GM19463 (cell line): Measurements from ENCODE around the gene DLG4.

Source experiments
- ATAC-seq: cut with Tn5 transposase; IDR thresholded peaks from one replicate; pipeline ENCODE4 v1.9.1; 2021; ENCODE audit warnings: mild to moderate bottlenecking, moderate library complexity; ENCODE audit not compliant: unreplicated experiment

DLG4 gene

DNA sequence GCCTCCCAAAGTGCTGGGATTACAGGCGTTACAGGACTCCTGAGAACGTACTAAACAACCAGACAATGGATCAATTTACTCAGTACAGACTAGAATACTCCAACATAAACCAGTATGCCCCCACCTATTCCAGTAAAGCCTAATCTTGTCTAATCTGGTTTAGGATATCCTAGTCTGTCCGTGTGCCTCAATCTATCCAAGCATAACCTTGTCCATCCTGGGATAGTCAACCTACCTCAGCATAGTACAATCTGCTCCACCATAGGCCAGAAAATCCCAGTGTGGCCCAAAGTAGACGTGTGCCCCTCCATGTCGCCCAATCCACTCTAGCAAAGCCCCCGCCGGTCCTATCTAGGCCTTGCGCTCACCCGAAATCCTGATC, 14.1 kb upstream of the DLG4 start:
- no peak for ATAC-seq

- ATAC-seq, result no peak
These were observed 12.5 kb upstream of the DLG4 start for GRCh38 chr17:7232114-7232513.

- no peak for ATAC-seq
These were observed 9.9 kb upstream of the DLG4 start for GRCh38 chr17:7229504-7229903.

- no peak for ATAC-seq
These were observed 9.3 kb upstream of the DLG4 start for GRCh38 chr17:7228920-7229319.

DNA sequence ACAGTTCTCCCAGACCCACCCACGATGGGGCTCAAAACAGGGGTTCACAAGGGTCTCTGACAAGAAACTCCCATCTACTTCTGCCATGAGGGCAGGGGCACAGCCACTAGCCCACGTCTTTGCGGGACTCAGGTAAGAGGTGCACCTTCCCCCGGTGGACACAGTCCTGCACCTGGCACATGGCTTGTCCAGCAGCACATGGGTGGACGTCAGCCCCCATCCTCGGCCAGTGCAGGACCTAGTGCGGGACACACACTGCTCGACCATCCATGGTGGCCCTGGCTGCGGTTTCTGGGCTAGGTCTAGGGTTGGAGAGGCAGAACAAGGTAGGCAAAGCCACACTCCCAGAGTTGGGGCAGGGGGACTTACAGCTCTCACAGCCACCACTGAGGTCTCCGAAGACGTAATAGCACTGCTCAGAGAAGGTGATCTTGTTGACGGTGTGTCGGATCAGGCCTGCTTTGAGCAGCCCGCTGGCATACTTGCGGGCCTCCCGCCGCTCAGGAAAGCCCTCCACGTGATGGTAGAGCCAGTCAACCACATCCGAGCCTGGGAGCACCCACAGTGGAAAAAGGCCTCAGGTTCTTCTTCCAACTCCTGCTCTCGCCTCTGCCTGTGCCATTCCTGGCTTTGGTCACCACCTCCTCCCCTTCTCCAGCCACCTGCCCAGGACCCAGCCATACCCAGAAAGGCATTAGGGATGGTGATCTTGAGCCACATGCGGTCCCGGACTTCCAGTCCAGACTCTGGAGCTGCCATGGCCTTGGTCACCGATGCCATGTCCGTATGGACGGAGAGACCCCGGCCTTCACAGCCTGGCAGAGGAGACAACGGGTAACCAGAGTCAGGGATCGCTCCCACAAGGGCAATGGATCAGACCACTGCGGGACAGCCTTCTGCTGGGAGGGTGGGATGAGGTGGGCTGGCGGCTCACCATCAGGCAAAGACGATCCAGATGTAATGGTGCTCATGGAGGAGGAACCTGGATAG, 7.4 kb upstream of the DLG4 start:
- no peak for ATAC-seq

GRCh38 chr17:7225711-7226331, 6.2 kb upstream of the DLG4 start:
- no peak for ATAC-seq

DNA sequence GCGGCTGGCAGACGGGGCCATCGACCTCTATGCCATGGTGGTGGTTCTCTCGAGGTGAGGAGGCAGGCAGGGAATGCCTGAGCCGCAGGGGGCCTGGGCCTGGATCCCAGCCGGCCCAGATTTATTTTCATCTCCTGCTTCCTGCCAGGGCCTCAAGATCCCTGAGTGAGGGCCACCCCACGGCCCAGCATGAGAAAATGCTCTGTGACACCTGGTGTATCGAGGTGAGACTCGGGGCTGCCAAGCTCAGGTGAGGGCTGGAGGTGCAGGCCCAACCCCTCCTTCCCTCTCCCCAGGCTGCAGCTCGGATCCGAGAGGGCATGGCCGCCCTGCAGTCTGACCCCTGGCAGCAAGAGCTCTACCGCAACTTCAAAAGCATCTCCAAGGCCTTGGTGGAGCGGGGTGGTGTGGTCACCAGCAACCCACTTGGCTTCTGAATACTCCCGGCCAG, 5.0 kb upstream of the DLG4 start:
- no peak for ATAC-seq

- no peak for ATAC-seq
These were observed 4.5 kb upstream of the DLG4 start for GRCh38 chr17:7224110-7224509.

DNA sequence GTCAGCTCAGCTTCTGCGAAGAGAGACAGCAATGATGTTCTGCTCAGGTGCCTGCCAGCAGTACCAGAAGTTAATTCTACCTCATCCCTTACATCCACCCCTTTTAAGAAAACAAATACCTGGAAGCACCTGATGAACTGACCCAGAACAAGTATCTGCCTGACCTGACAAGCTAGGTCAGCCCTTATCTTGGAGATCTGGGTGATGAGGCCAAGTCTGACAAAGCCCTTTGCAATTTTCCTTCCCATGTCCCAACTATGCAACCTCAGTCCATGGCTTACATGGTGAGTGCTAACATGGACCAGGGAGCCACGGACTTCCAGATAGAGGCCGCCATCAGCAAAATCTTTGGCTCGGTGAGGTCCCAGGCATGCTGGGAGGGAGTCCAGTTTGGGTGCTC, 3.7 kb upstream of the DLG4 start:
- ATAC-seq, result no peak

- ATAC-seq, result no peak
These were observed 3.3 kb upstream of the DLG4 start for GRCh38 chr17:7222972-7223292.

- ATAC-seq, result no peak
These were observed 2.7 kb upstream of the DLG4 start for GRCh38 chr17:7222093-7222971.

DNA sequence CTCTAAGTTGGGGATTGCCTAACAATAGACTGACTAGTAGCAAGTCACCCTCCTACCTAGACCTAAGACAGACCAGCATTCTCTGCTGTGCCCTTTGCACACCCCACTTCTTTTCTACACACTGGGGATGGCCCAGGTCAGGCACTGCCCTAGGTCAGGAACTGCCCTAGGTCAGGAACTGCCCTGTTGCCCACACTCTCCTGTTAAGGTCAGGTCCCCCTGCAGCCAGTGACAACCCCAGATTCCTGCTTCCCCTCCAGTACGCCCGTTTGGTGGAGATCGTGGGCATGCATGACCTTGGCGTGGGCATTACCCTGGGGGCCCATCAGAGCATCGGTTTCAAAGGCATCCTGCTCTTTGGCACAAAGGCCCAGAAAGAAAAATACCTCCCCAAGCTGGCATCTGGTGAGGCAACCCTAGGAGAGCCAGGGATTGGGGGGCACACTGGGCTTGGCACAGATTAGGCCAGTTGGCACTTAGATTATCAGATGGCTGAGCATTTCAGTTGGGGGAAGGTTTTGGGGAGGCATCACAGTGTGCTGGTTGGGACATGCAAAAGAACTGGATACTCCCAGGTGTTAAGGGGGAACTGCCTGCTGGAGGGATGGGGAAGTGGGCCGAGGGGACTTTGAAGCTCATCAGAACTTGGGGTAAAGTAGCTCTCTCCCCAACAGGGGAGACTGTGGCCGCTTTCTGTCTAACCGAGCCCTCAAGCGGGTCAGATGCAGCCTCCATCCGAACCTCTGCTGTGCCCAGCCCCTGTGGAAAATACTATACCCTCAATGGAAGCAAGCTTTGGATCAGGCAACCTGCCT, 1.8 kb upstream of the DLG4 start:
- ATAC-seq, result no peak

DNA sequence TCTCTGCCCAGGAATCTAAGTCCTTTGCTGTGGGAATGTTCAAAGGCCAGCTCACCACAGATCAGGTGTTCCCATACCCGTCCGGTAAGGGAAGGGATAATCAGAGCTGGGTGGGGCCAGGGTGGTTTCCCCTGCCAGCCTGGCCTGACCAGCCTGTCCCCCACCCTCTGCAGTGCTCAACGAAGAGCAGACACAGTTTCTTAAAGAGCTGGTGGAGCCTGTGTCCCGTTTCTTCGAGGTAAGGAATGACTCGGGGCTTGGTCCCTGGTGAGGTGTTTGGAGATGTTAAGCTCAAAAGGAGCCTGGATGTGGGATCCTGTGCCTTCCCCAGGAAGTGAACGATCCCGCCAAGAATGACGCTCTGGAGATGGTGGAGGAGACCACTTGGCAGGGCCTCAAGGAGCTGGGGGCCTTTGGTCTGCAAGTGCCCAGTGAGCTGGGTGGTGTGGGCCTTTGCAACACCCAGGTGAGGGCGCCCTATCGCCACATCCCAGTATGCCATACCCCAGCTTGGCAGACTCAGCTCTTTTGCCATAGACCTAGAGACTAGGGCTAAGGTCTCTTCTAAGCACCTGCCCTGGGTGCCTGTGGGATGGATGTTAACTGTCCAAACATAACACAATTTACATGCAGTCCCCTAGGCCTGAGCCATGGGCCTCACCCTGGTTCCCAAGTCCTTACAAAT, 1.1 kb upstream of the DLG4 start:
- ATAC-seq, result no peak

DNA sequence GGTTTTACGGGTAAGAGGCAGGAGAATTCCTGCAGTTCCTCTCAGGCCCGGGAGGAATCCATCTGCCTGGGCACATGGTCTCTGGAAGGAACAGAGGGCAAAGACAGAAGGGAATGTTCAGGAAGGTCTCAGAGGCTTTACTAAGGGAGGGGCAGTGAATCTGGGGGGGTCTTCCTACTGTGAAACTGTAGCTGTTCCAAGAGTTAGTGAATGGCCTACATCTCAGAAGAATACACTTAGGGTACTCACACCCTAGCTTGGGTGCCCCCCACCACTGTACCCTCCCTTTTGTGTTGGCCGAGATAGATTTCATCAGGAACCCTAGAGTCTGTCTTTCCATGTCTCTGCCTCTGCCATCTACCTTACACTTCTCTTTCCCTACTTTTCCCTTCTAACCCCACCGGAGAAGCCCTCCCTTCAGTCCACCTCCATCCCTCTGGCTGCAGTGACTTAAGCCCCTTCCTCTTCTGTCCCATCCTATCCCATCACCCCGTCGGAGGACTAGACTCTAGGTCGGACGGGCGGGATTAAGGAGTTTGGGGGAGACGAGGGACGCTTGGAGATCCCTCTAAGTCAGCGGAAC, 316 bp downstream of the DLG4 start:
- ATAC-seq, result no peak

GRCh38 chr17:7218758-7219157, 878 bp downstream of the DLG4 start:
- ATAC-seq, result no peak

GRCh38 chr17:7218166-7218565, 1.5 kb downstream of the DLG4 start:
- ATAC-seq, result no peak

GRCh38 chr17:7217113-7217987, 2.3 kb downstream of the DLG4 start:
- no peak for ATAC-seq

GRCh38 chr17:7216242-7217112, 3.2 kb downstream of the DLG4 start:
- no peak for ATAC-seq
